PC-9 (cell line): ENCODE results near the gene ZNF583. TPM values are rescaled to one million over a fixed set of nuclear protein-coding genes. Genes with fewer than 3 reads are reported as not detected.
A peak's percentile ranks its signal among the peaks of the same experiment; 100 is the strongest.

Experiments
- BruUV-seq: library from RNA; stranded (reverse); fragments of 400-500 nt; replicated peaks from 2 replicates; lab custom pipeline; 2021; lab: Mats Ljungman, UMichigan
- CTCF ChIA-PET: fragments of 300-600 bp; sonication (Branson Sonifier 250); formaldehyde crosslinking; loops from one replicate; lab custom pipeline; 2022; ENCODE audit warnings: antibody characterized with exemption; lab: Charles Lee
- POLR2A ChIA-PET: fragments of 300-600 bp; sonication (Branson Sonifier 250); formaldehyde crosslinking; loops from one replicate; lab custom pipeline; 2022; ENCODE audit warnings: antibody characterized with exemption; ENCODE audit not compliant: unreplicated experiment; lab: Charles Lee
- DNase-seq, 2 experiments: peaks; one replicate each; pipeline versions ENCODE4 v3.0.0 to v3.0.0-alpha.2; 2015 to 2022; ENCODE audit warnings: mixed read lengths in 1 of 2
- H2AFZ ChIP-seq: fragments of 200-600 bp; sonication (generic); 2 replicates; pipeline ENCODE4 v1.8.1; 2017; ENCODE audit warnings: antibody characterized with exemption
- H3F3A ChIP-seq: fragments of 200-600 bp; sonication (generic); 2 replicates; pipeline ENCODE4 v1.8.1; 2017; ENCODE audit warnings: antibody characterized with exemption, mild to moderate bottlenecking, low read depth; ENCODE audit not compliant: insufficient read depth
- H3K27ac ChIP-seq: fragments of 200-600 bp; sonication (generic); 2 replicates; pipeline ENCODE4 v1.6.1; 2016; ENCODE audit warnings: mixed run types
- H3K27me3 ChIP-seq: fragments of 200-600 bp; sonication (generic); 2 replicates; pipeline ENCODE4 v1.6.1; 2016; ENCODE audit warnings: low read depth, mixed run types; ENCODE audit not compliant: insufficient read depth
- H3K36me3 ChIP-seq: fragments of 200-600 bp; sonication (generic); 2 replicates; pipeline ENCODE4 v1.6.1; 2016; ENCODE audit warnings: low read depth, mixed run types
- H3K4me1 ChIP-seq: fragments of 200-600 bp; sonication (generic); replicated peaks from 2 replicates; pipeline ENCODE4 v1.6.1; 2016; ENCODE audit warnings: mixed run types; ENCODE audit not compliant: insufficient read depth
- H3K4me2 ChIP-seq: fragments of 200-600 bp; sonication (generic); 2 replicates; pipeline ENCODE4 v1.6.1; 2017; ENCODE audit warnings: mixed run types
- H3K4me3 ChIP-seq: fragments of 200-600 bp; sonication (generic); 2 replicates; pipeline ENCODE4 v1.6.1; 2016; ENCODE audit warnings: mixed run types
- H3K79me2 ChIP-seq: fragments of 200-600 bp; sonication (generic); 2 replicates; pipeline ENCODE4 v1.6.1; 2017; ENCODE audit warnings: low read depth, mixed run types
- H3K9me2 ChIP-seq: fragments of 200-600 bp; sonication (generic); 2 replicates; pipeline ENCODE4 v1.8.1; 2017; ENCODE audit warnings: mild to moderate bottlenecking; ENCODE audit not compliant: insufficient read depth
- H3K9me3 ChIP-seq: fragments of 200-600 bp; sonication (generic); 2 replicates; pipeline ENCODE4 v1.8.1; 2016; ENCODE audit warnings: low read depth; ENCODE audit not compliant: insufficient read depth
- H4K20me1 ChIP-seq: fragments of 200-600 bp; sonication (generic); 2 replicates; pipeline ENCODE4 v1.8.1; 2017; ENCODE audit not compliant: insufficient read depth
- EZH2 ChIP-seq: fragments of 200-600 bp; sonication (generic); IDR thresholded peaks from 2 replicates; pipeline ENCODE4 v1.8.0; 2017; ENCODE audit warnings: antibody characterized with exemption, low read depth
- intact Hi-C: fragments of 100-400 bp; cut with micrococcal nuclease; formaldehyde crosslinking; loops from one replicate; pipeline ENCODE4 v1.10.0; 2022; ENCODE audit not compliant: unreplicated experiment
- total RNA-seq: library from RNA; stranded (reverse); gene quantifications from 2 replicates; pipeline ENCODE4 v1.2.3, GENCODE V29; 2021
- TF ChIP-seq, protein P1 (sequence below): fragments of 200-600 bp; sonication (generic); conservative IDR thresholded peaks from 2 replicates; pipeline ENCODE4 v1.6.1; 2017; ENCODE audit warnings: mixed run types, antibody characterized with exemption, mild to moderate bottlenecking, moderate library complexity

ZNF583 gene
- total RNA-seq, 1 experiment from 2014 or later, result 3.1 TPM

DNA sequence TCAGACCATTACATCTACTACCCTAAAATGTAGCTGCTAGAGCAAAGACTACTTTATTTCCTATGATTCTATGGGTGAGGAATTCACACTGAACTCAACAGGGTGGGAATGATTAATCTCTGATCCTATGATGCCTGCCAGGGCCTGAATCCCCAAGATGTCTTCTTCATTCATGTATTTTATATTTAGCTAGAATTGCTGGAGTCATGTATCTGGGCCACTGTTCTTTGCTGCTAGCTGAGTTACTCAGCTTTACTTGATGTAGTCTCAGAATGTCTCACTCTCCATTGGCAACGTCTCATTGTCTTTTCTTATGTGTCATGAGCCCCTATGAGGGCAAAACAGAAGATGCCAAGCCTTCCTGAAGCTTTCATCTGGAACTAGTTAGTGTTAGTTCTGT is 31.9 kb upstream of the ZNF583 start:
- H3K27ac ChIP-seq, result no peak overlapping the region
- no TSS peak for BruUV-seq
- H3K4me1 ChIP-seq, result no peaks in the 10 kb centered on the region
- no peaks in the 10 kb centered on the region for H4K20me1 ChIP-seq
- H3K4me2 ChIP-seq, result no peak overlapping the region
- no peaks in the 10 kb centered on the region for H3K27me3 ChIP-seq
- DNase-seq, result no peak
- TF ChIP-seq, protein P1, sequence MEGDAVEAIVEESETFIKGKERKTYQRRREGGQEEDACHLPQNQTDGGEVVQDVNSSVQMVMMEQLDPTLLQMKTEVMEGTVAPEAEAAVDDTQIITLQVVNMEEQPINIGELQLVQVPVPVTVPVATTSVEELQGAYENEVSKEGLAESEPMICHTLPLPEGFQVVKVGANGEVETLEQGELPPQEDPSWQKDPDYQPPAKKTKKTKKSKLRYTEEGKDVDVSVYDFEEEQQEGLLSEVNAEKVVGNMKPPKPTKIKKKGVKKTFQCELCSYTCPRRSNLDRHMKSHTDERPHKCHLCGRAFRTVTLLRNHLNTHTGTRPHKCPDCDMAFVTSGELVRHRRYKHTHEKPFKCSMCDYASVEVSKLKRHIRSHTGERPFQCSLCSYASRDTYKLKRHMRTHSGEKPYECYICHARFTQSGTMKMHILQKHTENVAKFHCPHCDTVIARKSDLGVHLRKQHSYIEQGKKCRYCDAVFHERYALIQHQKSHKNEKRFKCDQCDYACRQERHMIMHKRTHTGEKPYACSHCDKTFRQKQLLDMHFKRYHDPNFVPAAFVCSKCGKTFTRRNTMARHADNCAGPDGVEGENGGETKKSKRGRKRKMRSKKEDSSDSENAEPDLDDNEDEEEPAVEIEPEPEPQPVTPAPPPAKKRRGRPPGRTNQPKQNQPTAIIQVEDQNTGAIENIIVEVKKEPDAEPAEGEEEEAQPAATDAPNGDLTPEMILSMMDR, result no peak
- TF ChIP-seq EZH2, result no peak
- no peaks in the 10 kb centered on the region for H3K79me2 ChIP-seq
- no peaks in the 10 kb centered on the region for H3K9me2 ChIP-seq
- H3K4me3 ChIP-seq, result no peak overlapping the region
- no peaks in the 10 kb centered on the region for H3F3A ChIP-seq
- intact Hi-C loops, result no loop called here
- ChIA-PET CTCF (no interaction called here), POLR2A (no interaction called here)
- peaks cover 19% of the 10 kb centered on the region for H3K9me3 ChIP-seq
- H2AFZ ChIP-seq, result no peak overlapping the region
- H3K36me3 ChIP-seq, result no peaks in the 10 kb centered on the region

DNA sequence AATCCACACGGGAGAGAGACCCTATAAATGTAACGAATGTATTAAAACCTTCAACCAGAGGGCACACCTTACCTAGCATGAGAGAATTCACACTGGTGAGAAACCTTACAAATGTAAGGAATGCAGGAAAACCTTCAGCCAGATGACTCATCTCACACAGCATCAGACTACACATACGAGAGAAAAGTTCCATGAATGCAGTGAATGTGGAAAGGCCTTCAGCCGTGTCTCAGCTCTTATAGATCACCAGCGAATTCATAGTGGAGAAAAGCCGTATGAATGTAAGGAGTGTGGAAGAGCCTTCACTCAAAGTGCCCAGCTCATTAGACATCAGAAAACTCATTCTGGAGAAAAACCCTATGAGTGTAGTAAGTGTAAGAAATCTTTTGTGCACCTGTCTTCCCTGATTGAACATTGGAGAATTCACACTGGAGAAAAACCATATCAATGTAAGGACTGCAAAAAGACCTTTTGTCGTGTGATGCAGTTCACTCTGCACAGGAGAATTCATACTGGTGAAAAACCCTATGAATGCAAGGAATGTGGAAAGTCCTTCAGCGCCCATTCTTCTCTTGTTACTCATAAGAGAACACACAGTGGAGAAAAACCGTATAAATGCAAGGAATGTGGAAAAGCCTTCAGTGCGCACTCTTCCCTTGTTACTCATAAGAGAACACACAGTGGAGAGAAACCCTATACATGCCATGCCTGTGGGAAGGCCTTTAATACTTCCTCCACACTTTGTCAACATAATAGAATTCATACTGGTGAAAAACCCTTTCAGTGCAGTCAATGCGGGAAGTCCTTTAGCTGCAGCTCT is 26.8 kb upstream of the ZNF583 start:
- Histone ChIP-seq H3K79me2 (no peaks in the 10 kb centered on the region), H3K4me3 (no peak overlapping the region), H3F3A (no peaks in the 10 kb centered on the region), H4K20me1 (no peaks in the 10 kb centered on the region), H2AFZ (no peak overlapping the region), H3K36me3 (no peaks in the 10 kb centered on the region), H3K9me3 (peaks cover 30% of the 10 kb centered on the region), H3K4me2 (no peak overlapping the region), H3K27ac (no peak overlapping the region), H3K27me3 (no peaks in the 10 kb centered on the region), H3K9me2 (no peaks in the 10 kb centered on the region), H3K4me1 (no peaks in the 10 kb centered on the region)
- TF ChIP-seq, protein P1, result no peak
- no peak for TF ChIP-seq EZH2
- ChIA-PET POLR2A (no interaction called here), CTCF (interaction anchor here (0.7 kb wide), 1 partner anchor 1450 kb away, joined by 3 read pairs; no protein-coding TSS in a partner anchor)
- BruUV-seq, result no TSS peak
- intact Hi-C loops, result no loop called here
- DNase-seq, result peak in 1 of 2 experiments; percentile 55

DNA sequence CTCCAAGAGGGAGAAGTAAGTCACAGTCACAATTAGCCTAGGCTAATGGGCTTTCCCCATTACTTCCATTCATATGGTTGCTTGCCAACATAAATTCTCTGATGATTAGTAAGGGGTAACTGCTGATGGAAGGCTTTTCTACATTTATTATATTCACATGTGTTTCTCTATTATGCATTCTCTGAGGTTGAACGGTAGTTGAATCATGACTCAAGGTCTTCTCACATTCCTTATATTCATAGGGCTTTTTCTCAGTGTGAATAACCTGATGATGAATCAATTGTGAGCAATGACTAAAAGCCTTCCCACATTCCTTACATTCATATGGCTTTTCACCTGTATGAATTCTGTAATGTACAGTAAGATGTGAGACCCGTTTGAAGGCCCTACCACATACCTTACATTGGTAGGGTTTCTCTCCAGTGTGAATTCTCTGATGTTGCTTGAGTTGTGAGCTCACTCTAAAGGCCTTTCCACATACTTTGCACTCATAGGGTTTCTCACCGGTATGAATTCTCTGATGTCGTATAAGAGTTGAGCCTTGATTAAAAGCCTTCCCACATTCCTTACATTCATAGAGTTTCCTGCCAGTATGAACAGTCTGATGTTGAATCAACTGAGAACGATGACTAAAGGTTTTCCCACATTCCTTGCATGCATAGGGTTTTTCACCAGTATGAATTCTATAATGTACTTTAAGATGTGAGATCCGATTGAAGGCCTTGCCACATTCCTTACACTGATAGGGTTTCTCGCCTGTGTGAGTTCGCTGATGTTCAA is 20.1 kb upstream of the ZNF583 start:
- no peaks in the 10 kb centered on the region for H3K36me3 ChIP-seq
- H2AFZ ChIP-seq, result no peak overlapping the region
- BruUV-seq, result no TSS peak
- no peaks in the 10 kb centered on the region for H3K9me2 ChIP-seq
- no peaks in the 10 kb centered on the region for H3F3A ChIP-seq
- no peaks in the 10 kb centered on the region for H3K4me1 ChIP-seq
- H3K9me3 ChIP-seq, result peaks cover 39% of the 10 kb centered on the region
- no peak overlapping the region for H3K4me3 ChIP-seq
- ChIA-PET CTCF (no interaction called here), POLR2A (no interaction called here)
- no peak overlapping the region for H3K27ac ChIP-seq
- DNase-seq, result peak in 1 of 2 experiments; percentile 49
- intact Hi-C loops, result no loop called here
- H3K79me2 ChIP-seq, result no peaks in the 10 kb centered on the region
- no peaks in the 10 kb centered on the region for H4K20me1 ChIP-seq
- TF ChIP-seq, protein P1, result no peak
- TF ChIP-seq EZH2, result no peak
- H3K27me3 ChIP-seq, result no peaks in the 10 kb centered on the region
- no peak overlapping the region for H3K4me2 ChIP-seq
